ENCODE results near the gene RHOB. TPM values are rescaled to one million over a fixed set of nuclear protein-coding genes. Genes with fewer than 3 reads are reported as not detected.

The RHOB gene
- total and polyA plus RNA-seq, 8 donors, result 143 to 1,146 (median 424) TPM

- Histone ChIP-seq H3K27me3 (no peaks in the 10 kb centered on the region), H3K9me3 (no peaks in the 10 kb centered on the region), H3K36me3 (no peaks in the 10 kb centered on the region), H3K4me1 (peaks cover 31 to 51% (median 49%) of the 10 kb centered on the region in 4 donors), H3K4me3 (no peak overlapping the region), H3K27ac (peak overlapping the region; percentile 68 to 96 (median 80))
- TF ChIP-seq CTCF (IDR thresholded peaks at IDR 0.05), result no peak
- peak in 2 of 3 donors; percentile 20 to 40 for TF ChIP-seq POLR2AphosphoS5 (IDR thresholded peaks at IDR 0.05)
- TF ChIP-seq EP300 (IDR thresholded peaks at IDR 0.05), result no peak
- no peak for TF ChIP-seq POLR2A (IDR thresholded peaks at IDR 0.05)
- DNase-seq, result peak; percentile 76
- intact Hi-C loops (cut with DNase I; ENCODE audit: low total_unique reads), result no loop called here
- 27 to 56% (median 52%) methylated on average over 4 of the region's 4 CpGs for WGBS, 5 donors
Observed at GRCh38 chr2:20465716-20466394, 19.0 kb downstream of the RHOB start.

GRCh38 chr2:20467789-20468548 lies 21.1 kb downstream of the RHOB start:
- H3K9me3 ChIP-seq, result no peaks in the 10 kb centered on the region
- no peaks in the 10 kb centered on the region for H3K27me3 ChIP-seq
- peak in 1 of 2 donors; percentile 24 for DNase-seq
- 79 to 88% (median 83%) methylated on average over 11 of the region's 11 CpGs for WGBS, 5 donors
- peak overlapping the region; percentile 54 to 80 (median 74) for H3K27ac ChIP-seq
- TF ChIP-seq POLR2AphosphoS5 (IDR thresholded peaks at IDR 0.05) (no peak), EP300 (IDR thresholded peaks at IDR 0.05) (no peak), POLR2A (IDR thresholded peaks at IDR 0.05) (no peak), CTCF (IDR thresholded peaks at IDR 0.05) (no peak)
- H3K4me1 ChIP-seq, result peaks cover 42 to 58% (median 54%) of the 10 kb centered on the region in 4 donors
- no peaks in the 10 kb centered on the region for H3K36me3 ChIP-seq
- H3K4me3 ChIP-seq, result no peak overlapping the region
- intact Hi-C loops (cut with DNase I; ENCODE audit: low total_unique reads), result no loop called here

- peaks cover 42 to 66% (median 60%) of the 10 kb centered on the region in 4 donors for H3K4me1 ChIP-seq
- no peak for TF ChIP-seq EP300 (IDR thresholded peaks at IDR 0.05)
- TF ChIP-seq POLR2A (IDR thresholded peaks at IDR 0.05), result no peak
- TF ChIP-seq CTCF (IDR thresholded peaks at IDR 0.05), result no peak
- TF ChIP-seq POLR2AphosphoS5 (IDR thresholded peaks at IDR 0.05), result no peak
- WGBS, 5 donors, result 37 to 61% (median 55%) methylated on average over 11 of the region's 11 CpGs
- H3K9me3 ChIP-seq, result no peaks in the 10 kb centered on the region
- H3K36me3 ChIP-seq, result no peaks in the 10 kb centered on the region
- peak in 1 of 2 donors; percentile 34 for DNase-seq
- H3K4me3 ChIP-seq, result no peak overlapping the region
- H3K27me3 ChIP-seq, result no peaks in the 10 kb centered on the region
- intact Hi-C loops (cut with DNase I; ENCODE audit: low total_unique reads), result no loop called here
- peak overlapping the region; percentile 54 to 80 (median 76) for H3K27ac ChIP-seq
Observed at GRCh38 chr2:20468549-20469500, 22.0 kb downstream of the RHOB start.

GRCh38 chr2:20469595-20469994 lies 22.7 kb downstream of the RHOB start:
- peak in 1 of 2 donors; percentile 23 for DNase-seq
- Histone ChIP-seq H3K36me3 (no peaks in the 10 kb centered on the region), H3K9me3 (no peaks in the 10 kb centered on the region), H3K4me3 (no peak overlapping the region), H3K27ac (peak overlapping the region; percentile 54 to 80 (median 68)), H3K4me1 (peaks cover 42 to 70% (median 60%) of the 10 kb centered on the region in 4 donors), H3K27me3 (no peaks in the 10 kb centered on the region)
- no peak for TF ChIP-seq POLR2A (IDR thresholded peaks at IDR 0.05)
- TF ChIP-seq POLR2AphosphoS5 (IDR thresholded peaks at IDR 0.05), result no peak
- no peak for TF ChIP-seq EP300 (IDR thresholded peaks at IDR 0.05)
- no peak for TF ChIP-seq CTCF (IDR thresholded peaks at IDR 0.05)
- intact Hi-C loops (cut with DNase I; ENCODE audit: low total_unique reads), result no loop called here
- 71 to 89% (median 88%) methylated on average over 5 to 8 of the region's 8 CpGs for whole genome bisulfite sequencing, 5 donors
